Lower leg skin (tissue), 3 donors: ENCODE measurements around the gene INTS11.

ENCODE experiments used
- POLR2A ChIP-seq, 2 donors: fragments of 450-650 bp; IDR thresholded peaks; one replicate each; pipeline ENCODE4 v1.6.1; 2016 to 2017; ENCODE audit warnings: antibody characterized with exemption in 2 of 2, mild to moderate bottlenecking in 1 of 2, moderate library complexity in 1 of 2
- TF ChIP-seq, protein P1 (sequence below), 3 donors: fragments of 450-650 bp; IDR thresholded peaks; one replicate each; pipeline ENCODE4 v1.5.1; 2016; ENCODE audit warnings: antibody characterized with exemption in 3 of 3, mild to moderate bottlenecking in 3 of 3, moderate library complexity in 2 of 3

DNA sequence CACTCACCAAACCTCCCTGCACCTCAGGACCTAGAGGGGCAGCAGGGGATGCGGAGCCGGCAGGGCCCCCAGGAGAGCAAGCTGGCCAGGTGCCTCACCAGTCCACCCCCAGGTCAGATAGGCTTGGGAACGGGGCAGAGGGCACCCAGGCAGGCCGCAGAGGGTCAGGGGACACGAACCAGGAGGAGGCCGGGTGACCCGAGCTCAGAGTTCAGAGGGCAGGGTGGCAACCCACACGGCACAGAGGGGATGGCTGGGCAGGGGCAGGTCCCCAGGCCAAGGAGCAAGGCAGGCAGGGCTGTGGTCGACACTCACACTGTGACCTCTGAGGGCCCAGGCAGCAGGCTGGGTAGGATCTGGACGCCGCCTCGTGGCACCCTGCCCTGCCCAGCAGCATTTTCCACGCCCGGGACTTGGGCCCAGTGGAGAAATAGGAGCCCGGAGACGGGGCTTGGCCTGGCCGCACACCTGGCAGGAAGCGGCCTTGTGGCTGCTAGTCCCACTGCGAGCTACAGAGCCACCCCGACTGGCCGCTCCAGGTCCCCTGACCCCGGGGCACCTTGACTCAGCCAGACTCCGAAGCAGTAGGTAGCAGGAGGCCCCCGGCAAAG lies 19.5 kb upstream of the INTS11 start:
- TF ChIP-seq, protein P1, sequence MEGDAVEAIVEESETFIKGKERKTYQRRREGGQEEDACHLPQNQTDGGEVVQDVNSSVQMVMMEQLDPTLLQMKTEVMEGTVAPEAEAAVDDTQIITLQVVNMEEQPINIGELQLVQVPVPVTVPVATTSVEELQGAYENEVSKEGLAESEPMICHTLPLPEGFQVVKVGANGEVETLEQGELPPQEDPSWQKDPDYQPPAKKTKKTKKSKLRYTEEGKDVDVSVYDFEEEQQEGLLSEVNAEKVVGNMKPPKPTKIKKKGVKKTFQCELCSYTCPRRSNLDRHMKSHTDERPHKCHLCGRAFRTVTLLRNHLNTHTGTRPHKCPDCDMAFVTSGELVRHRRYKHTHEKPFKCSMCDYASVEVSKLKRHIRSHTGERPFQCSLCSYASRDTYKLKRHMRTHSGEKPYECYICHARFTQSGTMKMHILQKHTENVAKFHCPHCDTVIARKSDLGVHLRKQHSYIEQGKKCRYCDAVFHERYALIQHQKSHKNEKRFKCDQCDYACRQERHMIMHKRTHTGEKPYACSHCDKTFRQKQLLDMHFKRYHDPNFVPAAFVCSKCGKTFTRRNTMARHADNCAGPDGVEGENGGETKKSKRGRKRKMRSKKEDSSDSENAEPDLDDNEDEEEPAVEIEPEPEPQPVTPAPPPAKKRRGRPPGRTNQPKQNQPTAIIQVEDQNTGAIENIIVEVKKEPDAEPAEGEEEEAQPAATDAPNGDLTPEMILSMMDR (IDR thresholded peaks at IDR 0.05): no peak
- no peak for TF ChIP-seq POLR2A (IDR thresholded peaks at IDR 0.05)
